ENCODE data around the gene TUBB4A.

DNA sequence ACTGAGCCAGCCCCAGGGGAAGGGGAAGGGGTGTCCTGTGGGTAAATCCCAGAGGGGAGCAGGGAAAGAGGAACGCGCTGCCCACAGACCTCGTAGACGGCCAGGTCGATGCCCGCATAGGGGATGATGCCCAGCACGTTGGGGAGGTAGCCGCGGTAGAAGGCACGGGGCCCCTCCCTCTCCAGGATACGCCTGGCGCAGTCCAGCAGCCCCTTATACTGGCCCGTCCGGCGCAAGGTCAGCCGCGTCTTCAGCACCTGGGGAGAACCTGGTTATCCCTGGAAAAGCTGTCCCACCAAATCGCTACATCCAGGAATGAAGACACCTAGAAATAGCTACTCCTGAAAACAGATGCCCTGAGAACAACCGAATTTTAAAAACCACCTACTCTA, 49.9 kb downstream of the TUBB4A start:
- TF ChIP-seq EZH2phosphoT487 (IDR thresholded peaks at IDR 0.05; ENCODE audit: low read depth) = no peak
- TF ChIP-seq, protein P1, sequence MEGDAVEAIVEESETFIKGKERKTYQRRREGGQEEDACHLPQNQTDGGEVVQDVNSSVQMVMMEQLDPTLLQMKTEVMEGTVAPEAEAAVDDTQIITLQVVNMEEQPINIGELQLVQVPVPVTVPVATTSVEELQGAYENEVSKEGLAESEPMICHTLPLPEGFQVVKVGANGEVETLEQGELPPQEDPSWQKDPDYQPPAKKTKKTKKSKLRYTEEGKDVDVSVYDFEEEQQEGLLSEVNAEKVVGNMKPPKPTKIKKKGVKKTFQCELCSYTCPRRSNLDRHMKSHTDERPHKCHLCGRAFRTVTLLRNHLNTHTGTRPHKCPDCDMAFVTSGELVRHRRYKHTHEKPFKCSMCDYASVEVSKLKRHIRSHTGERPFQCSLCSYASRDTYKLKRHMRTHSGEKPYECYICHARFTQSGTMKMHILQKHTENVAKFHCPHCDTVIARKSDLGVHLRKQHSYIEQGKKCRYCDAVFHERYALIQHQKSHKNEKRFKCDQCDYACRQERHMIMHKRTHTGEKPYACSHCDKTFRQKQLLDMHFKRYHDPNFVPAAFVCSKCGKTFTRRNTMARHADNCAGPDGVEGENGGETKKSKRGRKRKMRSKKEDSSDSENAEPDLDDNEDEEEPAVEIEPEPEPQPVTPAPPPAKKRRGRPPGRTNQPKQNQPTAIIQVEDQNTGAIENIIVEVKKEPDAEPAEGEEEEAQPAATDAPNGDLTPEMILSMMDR (IDR thresholded peaks at IDR 0.05; ENCODE audit: low read depth, low read length) = no peak
